HAP-1 (cell line): ENCODE measurements around the gene ZBTB33.
A peak's percentile ranks its signal among the peaks of the same experiment; 100 is the strongest.

Experiments used
- DNase-seq, 2 experiments: peaks; one replicate each; pipeline ENCODE4 v3.0.0-alpha.2; 2016 to 2020; ENCODE audit warnings: low spot score in 2 of 2
- H3K27me3 ChIP-seq: fragments of 250-450 bp; sonication (Bioruptor Pico); 2 replicates; pipeline ENCODE4 v1.5.1; 2020; ENCODE audit warnings: low read depth, mild to moderate bottlenecking, moderate library complexity
- H3K36me3 ChIP-seq: fragments of 250-450 bp; sonication (Bioruptor Pico); replicated peaks from 2 replicates; pipeline ENCODE4 v1.5.1; 2020; ENCODE audit warnings: mild to moderate bottlenecking
- H3K4me1 ChIP-seq: fragments of 250-450 bp; sonication (Bioruptor Pico); 2 replicates; pipeline ENCODE4 v1.5.1; 2020; ENCODE audit warnings: mild to moderate bottlenecking
- H3K4me3 ChIP-seq: fragments of 250-450 bp; sonication (Bioruptor Pico); 2 replicates; pipeline ENCODE4 v1.5.1; 2020; ENCODE audit warnings: mild to moderate bottlenecking, moderate library complexity
- H3K9me3 ChIP-seq: fragments of 250-450 bp; sonication (Bioruptor Pico); 2 replicates; pipeline ENCODE4 v1.5.1; 2020; ENCODE audit warnings: mild to moderate bottlenecking, moderate library complexity
- in situ Hi-C: fragments of 300-500 bp; cut with MboI; formaldehyde crosslinking; loops from 3 replicates; pipeline ENCODE4 v1.14.3; 2020; ENCODE audit warnings: low sequenced_read_pairs, inconsistent platforms, mixed read lengths

Gene ZBTB33

GRCh38 chrX:120250522-120251271 lies at the start of gene ZBTB33:
Gene ZBTB33 (plus strand): TSS chrX:120250812. CDS start chrX:120253416, 2,604 bp downstream.
- Histone ChIP-seq H3K27me3 (peaks cover 20% of the 10 kb centered on the region), H3K9me3 (no peaks in the 10 kb centered on the region), H3K36me3 (peaks cover 26% of the 10 kb centered on the region), H3K4me1 (peaks cover 15% of the 10 kb centered on the region), H3K4me3 (peak within 1 kb of the TSS; percentile 66)
- DNase-seq: peak; percentile 97 to 98
- in situ Hi-C loops: no loop called here

GRCh38 chrX:120200851-120201250 lies 49.8 kb upstream of the ZBTB33 start:
- no peaks in the 10 kb centered on the region for H3K36me3 ChIP-seq
- in situ Hi-C loops: loop anchor here (10.0 kb wide), 1 partner anchor 106 kb away; no protein-coding TSS in a partner anchor
- no peak overlapping the region for H3K4me3 ChIP-seq
- no peaks in the 10 kb centered on the region for H3K4me1 ChIP-seq
- H3K27me3 ChIP-seq: no peaks in the 10 kb centered on the region
- DNase-seq: no peak
- H3K9me3 ChIP-seq: no peaks in the 10 kb centered on the region

- Histone ChIP-seq H3K4me1 (no peaks in the 10 kb centered on the region), H3K27me3 (no peaks in the 10 kb centered on the region), H3K9me3 (no peaks in the 10 kb centered on the region), H3K36me3 (no peaks in the 10 kb centered on the region), H3K4me3 (no peak overlapping the region)
- no peak for DNase-seq
- in situ Hi-C loops: loop anchor here (10.0 kb wide), 1 partner anchor 111 kb away; no protein-coding TSS in a partner anchor
Measured at GRCh38 chrX:120205816-120206753, 44.5 kb upstream of the ZBTB33 start.

GRCh38 chrX:120207009-120207605 lies 43.5 kb upstream of the ZBTB33 start:
- DNase-seq: no peak
- in situ Hi-C loops: loop anchor here (10.0 kb wide), 1 partner anchor 112 kb away; no protein-coding TSS in a partner anchor

GRCh38 chrX:120213438-120214265 lies 37.0 kb upstream of the ZBTB33 start:
- H3K9me3 ChIP-seq: no peaks in the 10 kb centered on the region
- H3K4me3 ChIP-seq: no peak overlapping the region
- H3K27me3 ChIP-seq: no peaks in the 10 kb centered on the region
- in situ Hi-C loops: no loop called here
- peak; percentile 56 to 85 for DNase-seq
- H3K4me1 ChIP-seq: no peaks in the 10 kb centered on the region
- H3K36me3 ChIP-seq: no peaks in the 10 kb centered on the region

More at GRCh38 chrX:120207009-120207605, 43.5 kb upstream of the ZBTB33 start:
- Histone ChIP-seq H3K27me3 (no peaks in the 10 kb centered on the region), H3K36me3 (no peaks in the 10 kb centered on the region), H3K4me3 (no peak overlapping the region), H3K9me3 (no peaks in the 10 kb centered on the region), H3K4me1 (no peaks in the 10 kb centered on the region)

- H3K27me3 ChIP-seq: no peaks in the 10 kb centered on the region
- H3K4me1 ChIP-seq: no peaks in the 10 kb centered on the region
- H3K4me3 ChIP-seq: no peak overlapping the region
- in situ Hi-C loops: no loop called here
- H3K36me3 ChIP-seq: no peaks in the 10 kb centered on the region
- no peak for DNase-seq
- H3K9me3 ChIP-seq: no peaks in the 10 kb centered on the region
Measured at GRCh38 chrX:120223374-120223773, 27.2 kb upstream of the ZBTB33 start.

- H3K36me3 ChIP-seq: no peaks in the 10 kb centered on the region
- H3K9me3 ChIP-seq: no peaks in the 10 kb centered on the region
- DNase-seq: no peak
- H3K27me3 ChIP-seq: no peaks in the 10 kb centered on the region
- in situ Hi-C loops: no loop called here
- no peaks in the 10 kb centered on the region for H3K4me1 ChIP-seq
- H3K4me3 ChIP-seq: no peak overlapping the region
Measured at GRCh38 chrX:120224388-120224787, 26.2 kb upstream of the ZBTB33 start.

- Histone ChIP-seq H3K4me3 (no peak overlapping the region), H3K9me3 (peaks cover 10% of the 10 kb centered on the region), H3K36me3 (no peaks in the 10 kb centered on the region), H3K27me3 (no peaks in the 10 kb centered on the region), H3K4me1 (no peaks in the 10 kb centered on the region)
- in situ Hi-C loops: loop anchor here (25.0 kb wide), 1 partner anchor 716 kb away; no protein-coding TSS in a partner anchor
- DNase-seq: no peak
Measured at GRCh38 chrX:120228187-120228908, 22.3 kb upstream of the ZBTB33 start.

- Histone ChIP-seq H3K9me3 (peaks cover 10% of the 10 kb centered on the region), H3K27me3 (no peaks in the 10 kb centered on the region), H3K4me3 (no peak overlapping the region), H3K4me1 (peaks cover 23% of the 10 kb centered on the region), H3K36me3 (no peaks in the 10 kb centered on the region)
- no peak for DNase-seq
- in situ Hi-C loops: loop anchor here (25.0 kb wide), 1 partner anchor 723 kb away; no protein-coding TSS in a partner anchor
Measured at GRCh38 chrX:120235284-120235683, 15.3 kb upstream of the ZBTB33 start.

GRCh38 chrX:120236687-120237479 lies 13.7 kb upstream of the ZBTB33 start:
- H3K4me1 ChIP-seq: peaks cover 23% of the 10 kb centered on the region
- in situ Hi-C loops: loop anchor here (25.0 kb wide), 1 partner anchor 725 kb away; no protein-coding TSS in a partner anchor
- peaks cover 6% of the 10 kb centered on the region; the same call in 1 of the 2 replicates for H3K9me3 ChIP-seq
- peak; percentile 71 to 88 for DNase-seq
- H3K4me3 ChIP-seq: no peak overlapping the region
- no peaks in the 10 kb centered on the region for H3K36me3 ChIP-seq
- no peaks in the 10 kb centered on the region for H3K27me3 ChIP-seq

GRCh38 chrX:120238933-120239332 lies 11.7 kb upstream of the ZBTB33 start:
- Histone ChIP-seq H3K4me1 (peaks cover 28% of the 10 kb centered on the region), H3K27me3 (no peaks in the 10 kb centered on the region), H3K4me3 (no peak overlapping the region), H3K36me3 (no peaks in the 10 kb centered on the region), H3K9me3 (no peaks in the 10 kb centered on the region)
- in situ Hi-C loops: loop anchor here (25.0 kb wide), 1 partner anchor 727 kb away; no protein-coding TSS in a partner anchor
- no peak for DNase-seq
